SK-N-SH (cell line): ENCODE results near the gene TRH. TPM values are rescaled to one million over a fixed set of nuclear protein-coding genes. Genes with fewer than 3 reads are reported as not detected.

Experiments
- CTCF ChIA-PET: fragments of 300-600, 350-600 bp; formaldehyde crosslinking; extraction: SDS; loops from one replicate; lab custom pipeline; 2021; lab: Yijun Ruan, JAX
- POLR2A ChIA-PET: fragments of 350-600 bp; sonication (Branson Sonifier 250); formaldehyde crosslinking; extraction: SDS; loops from one replicate; lab custom pipeline; 2020; ENCODE audit warnings: antibody characterized with exemption, inconsistent platforms; lab: Yijun Ruan, JAX
- DNase-seq: peaks from one replicate; pipeline ENCODE4 v3.0.0; 2012
- H2AFZ ChIP-seq: fragments of 200-600 bp; sonication (generic); 2 replicates; pipeline ENCODE4 v1.8.1; 2016; ENCODE audit warnings: antibody characterized with exemption, mild to moderate bottlenecking, low read depth
- H3F3A ChIP-seq: fragments of 200-600 bp; sonication (generic); replicated peaks from 2 replicates; pipeline ENCODE3; 2016; ENCODE audit warnings: antibody characterized with exemption, mild to moderate bottlenecking; ENCODE audit not compliant: insufficient read depth
- H3K27ac ChIP-seq, 2 experiments: fragments of 200-500 bp in 1 of 2; fragments of 200-600 bp in 1 of 2; sonication (Bioruptor generic) in 1 of 2; sonication (generic), shearing (Covaris generic) in 1 of 2; 2 replicates each; pipeline versions ENCODE4 v1.5.1 to v1.6.1; 2014 to 2016; ENCODE audit warnings: low read depth in 2 of 2, inconsistent platforms in 1 of 2, low read length in 1 of 2, mild to moderate bottlenecking in 1 of 2, mixed read lengths in 1 of 2
- H3K27me3 ChIP-seq: fragments of 200-600 bp; sonication (generic), shearing (Covaris generic); 2 replicates; pipeline ENCODE4 v1.6.1; 2016; ENCODE audit warnings: mixed run types; ENCODE audit not compliant: insufficient read depth
- H3K36me3 ChIP-seq, 2 experiments: fragments of 200-500 bp in 1 of 2; fragments of 200-600 bp in 1 of 2; sonication (Bioruptor generic) in 1 of 2; sonication (generic) in 1 of 2; replicated peaks in 1 of 2; 2 replicates each; pipeline versions ENCODE3 to v1.5.1; 2014 to 2016; ENCODE audit warnings: low read length in 1 of 2, mild to moderate bottlenecking in 1 of 2; ENCODE audit not compliant: insufficient read depth in 2 of 2, control insufficient read depth in 1 of 2
- H3K4me1 ChIP-seq, 2 experiments: fragments of 200-500 bp in 1 of 2; fragments of 200-600 bp in 1 of 2; sonication (Bioruptor generic) in 1 of 2; sonication (generic), shearing (Covaris generic) in 1 of 2; 2 replicates each; pipeline versions ENCODE4 v1.5.1 to v1.6.1; 2014 to 2016; ENCODE audit warnings: low read depth in 1 of 2, low read length in 1 of 2, mixed run types in 1 of 2; ENCODE audit not compliant: insufficient read depth in 2 of 2, control insufficient read depth in 1 of 2
- H3K4me2 ChIP-seq: fragments of 200-600 bp; sonication (generic), shearing (Covaris generic); 2 replicates; pipeline ENCODE4 v1.6.1; 2017; ENCODE audit warnings: mixed run types
- H3K4me3 ChIP-seq, 2 experiments: fragments of 200-500 bp in 1 of 2; fragments of 200-600 bp in 1 of 2; sonication (Bioruptor generic) in 1 of 2; sonication (generic), shearing (Covaris generic) in 1 of 2; 2 replicates each; pipeline versions ENCODE4 v1.5.1 to v1.8.1; 2014 to 2016; ENCODE audit warnings: low read depth in 2 of 2, inconsistent platforms in 1 of 2, low read length in 1 of 2, mild to moderate bottlenecking in 1 of 2, mixed read lengths in 1 of 2, moderate library complexity in 1 of 2
- H3K79me2 ChIP-seq: fragments of 200-600 bp; sonication (generic); 2 replicates; pipeline ENCODE4 v1.8.1; 2017; ENCODE audit warnings: mild to moderate bottlenecking; ENCODE audit not compliant: insufficient read depth
- H3K9ac ChIP-seq: fragments of 200-600 bp; sonication (generic); 2 replicates; pipeline ENCODE4 v1.6.1; 2017; ENCODE audit warnings: mixed run types
- H3K9me2 ChIP-seq: fragments of 200-600 bp; sonication (generic); 2 replicates; pipeline ENCODE4 v1.6.1; 2017; ENCODE audit warnings: mixed run types
- H3K9me3 ChIP-seq: fragments of 200-600 bp; sonication (generic); 2 replicates; pipeline ENCODE4 v1.6.1; 2017; ENCODE audit warnings: mixed run types, mild to moderate bottlenecking, moderate library complexity
- H4K20me1 ChIP-seq: fragments of 200-600 bp; sonication (generic); 2 replicates; pipeline ENCODE4 v1.6.1; 2017; ENCODE audit warnings: mild to moderate bottlenecking, mixed run types; ENCODE audit not compliant: insufficient read depth
- CHD2 ChIP-seq: fragments of 150-350 bp; IDR thresholded peaks from 2 replicates; pipeline ENCODE4 v1.6.1; 2018; ENCODE audit warnings: low read length; ENCODE audit not compliant: partially characterized antibody
- CTCF ChIP-seq: fragments of 200-600 bp; sonication (generic); IDR thresholded peaks from 2 replicates; pipeline ENCODE4 v1.6.1; 2017; ENCODE audit warnings: antibody characterized with exemption, mild to moderate bottlenecking, moderate library complexity
- EZH2phosphoT487 ChIP-seq: fragments of 200-600 bp; sonication (generic); IDR thresholded peaks from 2 replicates; pipeline ENCODE4 v1.6.1; 2017; ENCODE audit warnings: low read depth, mixed run types, mild to moderate bottlenecking, antibody characterized with exemption, moderate library complexity, borderline replicate concordance
- FOXJ3 ChIP-seq: sonication (generic); formaldehyde crosslinking; IDR thresholded peaks from 2 replicates; pipeline ENCODE4 v1.5.1; 2020; ENCODE audit warnings: mild to moderate bottlenecking, missing genetic modification reagents
- GATA2 ChIP-seq: sonication (generic); formaldehyde crosslinking; IDR thresholded peaks from 2 replicates; pipeline ENCODE4 v1.5.0; 2020; ENCODE audit warnings: mild to moderate bottlenecking, missing genetic modification reagents
- NFIC ChIP-seq: IDR thresholded peaks from 2 replicates; pipeline ENCODE4 v1.4.0; 2012; ENCODE audit warnings: borderline replicate concordance
- NRF1 ChIP-seq: IDR thresholded peaks from 2 replicates; pipeline ENCODE4 v1.6.1; 2012; ENCODE audit warnings: low read depth, mild to moderate bottlenecking, low read length
- PBX3 ChIP-seq: IDR thresholded peaks from 2 replicates; pipeline ENCODE4; 2012
- POLR2AphosphoS5 ChIP-seq: IDR thresholded peaks from 2 replicates; pipeline ENCODE4 v1.6.1; 2012; ENCODE audit warnings: low read depth, low read length
- RXRA ChIP-seq: IDR thresholded peaks from 2 replicates; pipeline ENCODE4 v1.4.0; 2012; ENCODE audit warnings: low read depth, mild to moderate bottlenecking, borderline replicate concordance
- TAF1 ChIP-seq: IDR thresholded peaks from 2 replicates; pipeline ENCODE4 v1.6.1; 2012; ENCODE audit warnings: low read depth, mild to moderate bottlenecking, low read length, moderate library complexity, borderline replicate concordance
- TCF12 ChIP-seq: IDR thresholded peaks from 2 replicates; pipeline ENCODE4 v1.4.0; 2012
- YY1 ChIP-seq: IDR thresholded peaks from 2 replicates; pipeline ENCODE4 v1.4.0; 2012; ENCODE audit warnings: low read depth, mild to moderate bottlenecking
- ZBTB33 ChIP-seq: IDR thresholded peaks from 2 replicates; pipeline ENCODE4 v1.4.0; 2012; ENCODE audit warnings: low read depth, borderline replicate concordance
- whole genome bisulfite sequencing: methylation state at CpG from one replicate; pipeline ENCODE4 v1.1.6; 2017; ENCODE audit warnings: low lambda C conversion rate; 5-methylcytosine and 5-hydroxymethylcytosine counted together
- polyA plus RNA-seq, 3 experiments: library from polyadenylated mRNA; depleted of rRNA; stranded (reverse); fragments of >200 nt; gene quantifications; 2 replicates each; pipeline ENCODE4 v1.2.3, GENCODE V29; 2012

The TRH gene
- polyA plus RNA-seq, 1 of the 3 experiments (the other 2 are of a cell fraction): not detected

GRCh38 chr3:129976286-129976685, 1.8 kb downstream of the TRH start:
- WGBS: 60% methylated on average over 4 of the region's 4 CpGs
- H3F3A ChIP-seq: no peaks in the 10 kb centered on the region
- H3K79me2 ChIP-seq: no peaks in the 10 kb centered on the region
- H3K9ac ChIP-seq: no peak overlapping the region
- no peak overlapping the region for H3K4me3 ChIP-seq
- no peaks in the 10 kb centered on the region for H3K9me3 ChIP-seq
- peaks cover 0 to 6% of the 10 kb centered on the region in 2 experiments; a peak in 1 of 4 replicates for H3K4me1 ChIP-seq
- H3K9me2 ChIP-seq: no peaks in the 10 kb centered on the region
- H3K27me3 ChIP-seq: peaks cover 64% of the 10 kb centered on the region
- no peak overlapping the region for H3K4me2 ChIP-seq
- H4K20me1 ChIP-seq: no peaks in the 10 kb centered on the region
- H2AFZ ChIP-seq: no peak overlapping the region
- ChIA-PET POLR2A (no interaction called here), CTCF (interaction anchor here (0.9 to 2.6 kb wide), 7 partner anchors 8 to 130 kb away, joined by 3 to 6 read pairs (median 5); no protein-coding TSS in a partner anchor)
- H3K27ac ChIP-seq: no peak overlapping the region
- TF ChIP-seq ZBTB33 (no peak), NFIC (no peak), PBX3 (no peak), POLR2AphosphoS5 (no peak), CTCF (no peak), FOXJ3 (no peak), YY1 (no peak), EZH2phosphoT487 (no peak), TCF12 (no peak), CHD2 (no peak), RXRA (no peak)
- TF ChIP-seq, all 33 proteins: peak for 0
- DNase-seq: no peak
- H3K36me3 ChIP-seq: no peaks in the 10 kb centered on the region

GRCh38 chr3:129978123-129978522, 3.6 kb downstream of the TRH start:
- H3K4me2 ChIP-seq: no peak overlapping the region
- no peaks in the 10 kb centered on the region for H3K9me3 ChIP-seq
- peaks cover 0 to 6% of the 10 kb centered on the region in 2 experiments; a peak in 1 of 4 replicates for H3K4me1 ChIP-seq
- ChIA-PET CTCF (interaction anchor here (1.1 to 2.6 kb wide), 5 partner anchors 17 to 44 kb away, joined by 3 to 10 read pairs (median 6); no protein-coding TSS in a partner anchor), POLR2A (no interaction called here)
- H3K4me3 ChIP-seq: no peak overlapping the region
- H3K36me3 ChIP-seq: no peaks in the 10 kb centered on the region
- TF ChIP-seq TAF1 (no peak), NRF1 (no peak), POLR2AphosphoS5 (no peak), GATA2 (CRISPR knock-in tag) (no peak)
- no peaks in the 10 kb centered on the region for H3F3A ChIP-seq
- WGBS: 43% methylated on average over 2 of the region's 2 CpGs
- no peaks in the 10 kb centered on the region for H4K20me1 ChIP-seq
- no peaks in the 10 kb centered on the region for H3K9me2 ChIP-seq
- DNase-seq: no peak
- peaks cover 56% of the 10 kb centered on the region for H3K27me3 ChIP-seq
- H2AFZ ChIP-seq: no peak overlapping the region
- no peak overlapping the region for H3K9ac ChIP-seq
- no peak overlapping the region for H3K27ac ChIP-seq
- H3K79me2 ChIP-seq: no peaks in the 10 kb centered on the region
